Measurements from ENCODE around the gene TFF2.

GRCh38 chr21:42353623-42354022 lies 2.8 kb upstream of the TFF2 start:
- no peak for TF ChIP-seq CTCF (conservative IDR thresholded peaks at IDR 0.05; ENCODE audit: low read depth, low read length)
- TF ChIP-seq RCOR1 (IDR thresholded peaks at IDR 0.05; ENCODE audit: insufficient replicate concordance, low read length) = no peak
- TF ChIP-seq BHLHE40 (IDR thresholded peaks at IDR 0.05; ENCODE audit: low read depth, low read length) = no peak
- no peak for TF ChIP-seq POLR2A (IDR thresholded peaks at IDR 0.05; ENCODE audit: low read depth, low read length)
- TF ChIP-seq CEBPB (IDR thresholded peaks at IDR 0.05; ENCODE audit: low read depth, low read length) = no peak
- no peak for TF ChIP-seq SMC3 (IDR thresholded peaks at IDR 0.05; ENCODE audit: low read depth, low read length)
- TF ChIP-seq RFX5 (IDR thresholded peaks at IDR 0.05; ENCODE audit: low read depth, low read length) = no peak
- no peak for TF ChIP-seq ELK1 (IDR thresholded peaks at IDR 0.05; ENCODE audit: borderline replicate concordance, low read depth, low read length)
- TF ChIP-seq CHD1 (IDR thresholded peaks at IDR 0.05; ENCODE audit: low read depth, low read length) = no peak
- TF ChIP-seq USF2 (IDR thresholded peaks at IDR 0.05; ENCODE audit: low read depth, low read length) = no peak
- TF ChIP-seq RAD21 (IDR thresholded peaks at IDR 0.05; ENCODE audit: low read length) = no peak
- TF ChIP-seq FOS (IDR thresholded peaks at IDR 0.05; ENCODE audit: low read depth, low read length) = no peak
- TF ChIP-seq MAFK (IDR thresholded peaks at IDR 0.05; ENCODE audit: low read depth, low read length) = no peak
